GM13976 (cell line): ENCODE results near the gene CHRNB1.

ENCODE experiments used
- DNase-seq: peaks from one replicate; pipeline ENCODE4 v3.0.0; 2012; ENCODE audit warnings: low spot score
- in situ Hi-C: fragments of 300-500 bp; cut with MboI; formaldehyde crosslinking; loops from one replicate; pipeline ENCODE4 v1.12.0; 2022; ENCODE audit warnings: low sequenced_read_pairs, mixed read lengths, inconsistent platforms; ENCODE audit not compliant: unreplicated experiment
- TF ChIP-seq, protein P1 (sequence below): IDR thresholded peaks from 2 replicates; pipeline ENCODE4 v1.5.1; 2012; ENCODE audit warnings: borderline replicate concordance, mild to moderate bottlenecking; ENCODE audit not compliant: insufficient read depth; ENCODE audit errors: extremely low read depth, missing control alignments, control extremely low read depth

Gene CHRNB1

DNA sequence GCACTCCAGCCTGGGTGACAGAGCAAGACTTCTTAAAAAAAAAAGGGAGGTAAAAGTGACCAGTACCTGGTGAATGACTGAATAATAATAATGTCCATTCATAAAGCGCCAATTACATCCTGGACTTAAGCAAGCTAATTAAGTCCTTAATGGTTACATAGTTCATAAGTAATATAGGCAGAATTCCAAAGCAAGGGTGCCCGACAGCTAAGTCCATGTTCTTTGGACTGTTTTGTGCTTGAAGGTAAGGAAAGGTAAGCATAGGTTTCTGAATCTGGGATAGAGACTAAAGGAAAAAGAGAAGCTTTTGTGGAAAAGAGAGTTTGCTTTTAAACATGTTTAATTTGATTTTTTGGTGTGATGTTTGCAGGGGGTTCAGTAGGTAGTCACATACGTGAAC lies 49.1 kb downstream of the CHRNB1 start:
- in situ Hi-C loops: no loop called here
- TF ChIP-seq, protein P1, sequence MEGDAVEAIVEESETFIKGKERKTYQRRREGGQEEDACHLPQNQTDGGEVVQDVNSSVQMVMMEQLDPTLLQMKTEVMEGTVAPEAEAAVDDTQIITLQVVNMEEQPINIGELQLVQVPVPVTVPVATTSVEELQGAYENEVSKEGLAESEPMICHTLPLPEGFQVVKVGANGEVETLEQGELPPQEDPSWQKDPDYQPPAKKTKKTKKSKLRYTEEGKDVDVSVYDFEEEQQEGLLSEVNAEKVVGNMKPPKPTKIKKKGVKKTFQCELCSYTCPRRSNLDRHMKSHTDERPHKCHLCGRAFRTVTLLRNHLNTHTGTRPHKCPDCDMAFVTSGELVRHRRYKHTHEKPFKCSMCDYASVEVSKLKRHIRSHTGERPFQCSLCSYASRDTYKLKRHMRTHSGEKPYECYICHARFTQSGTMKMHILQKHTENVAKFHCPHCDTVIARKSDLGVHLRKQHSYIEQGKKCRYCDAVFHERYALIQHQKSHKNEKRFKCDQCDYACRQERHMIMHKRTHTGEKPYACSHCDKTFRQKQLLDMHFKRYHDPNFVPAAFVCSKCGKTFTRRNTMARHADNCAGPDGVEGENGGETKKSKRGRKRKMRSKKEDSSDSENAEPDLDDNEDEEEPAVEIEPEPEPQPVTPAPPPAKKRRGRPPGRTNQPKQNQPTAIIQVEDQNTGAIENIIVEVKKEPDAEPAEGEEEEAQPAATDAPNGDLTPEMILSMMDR: no peak
- DNase-seq: no peak

DNA sequence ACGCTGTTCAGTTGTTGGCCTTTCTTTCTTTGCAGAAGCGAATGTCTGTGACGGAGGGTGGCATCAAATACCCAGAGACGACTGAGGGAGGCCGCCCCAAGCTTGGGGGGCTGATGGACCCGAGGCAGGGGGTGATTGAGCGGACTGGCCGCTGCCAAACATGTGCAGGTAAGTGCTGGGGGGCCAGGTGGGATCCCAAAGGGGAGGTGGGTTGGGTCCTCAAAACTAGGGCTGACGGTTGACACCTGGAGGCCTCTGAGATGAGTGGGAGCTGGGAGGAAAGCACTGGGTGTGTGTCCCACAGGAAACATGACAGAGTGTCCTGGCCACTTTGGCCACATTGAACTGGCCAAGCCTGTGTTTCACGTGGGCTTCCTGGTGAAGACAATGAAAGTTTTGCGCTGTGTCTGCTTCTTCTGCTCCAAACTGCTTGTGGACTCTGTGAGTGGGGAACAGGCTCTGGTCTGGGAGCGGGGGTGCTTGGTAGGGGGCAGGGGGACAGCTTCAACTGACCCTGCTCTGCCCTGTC lies 51.1 kb downstream of the CHRNB1 start:
- DNase-seq: no peak
- TF ChIP-seq, protein P1: no peak
- in situ Hi-C loops: no loop called here

DNA sequence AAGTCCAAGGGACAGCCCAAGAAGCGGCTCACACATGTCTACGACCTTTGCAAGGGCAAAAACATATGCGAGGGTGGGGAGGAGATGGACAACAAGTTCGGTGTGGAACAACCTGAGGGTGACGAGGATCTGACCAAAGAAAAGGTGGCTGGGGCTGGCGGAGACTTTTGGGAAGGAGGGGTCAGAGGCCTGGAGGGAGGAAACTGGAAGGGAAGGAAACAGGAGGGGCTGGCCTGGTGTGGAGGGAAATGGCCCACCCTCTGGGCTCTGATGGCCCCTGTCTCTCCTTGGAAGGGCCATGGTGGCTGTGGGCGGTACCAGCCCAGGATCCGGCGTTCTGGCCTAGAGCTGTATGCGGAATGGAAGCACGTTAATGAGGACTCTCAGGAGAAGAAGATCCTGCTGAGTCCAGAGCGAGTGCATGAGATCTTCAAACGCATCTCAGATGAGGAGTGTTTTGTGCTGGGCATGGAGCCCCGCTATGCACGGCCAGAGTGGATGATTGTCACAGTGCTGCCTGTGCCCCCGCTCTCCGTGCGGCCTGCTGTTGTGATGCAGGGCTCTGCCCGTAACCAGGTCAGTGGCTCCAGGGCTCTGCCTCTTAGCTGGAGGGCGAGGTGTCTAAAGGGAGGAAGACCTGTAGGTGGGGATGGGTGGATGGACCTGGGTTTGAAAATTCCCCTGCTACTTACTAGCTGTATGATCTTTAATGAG lies 51.8 kb downstream of the CHRNB1 start:
- TF ChIP-seq, protein P1: no peak
- in situ Hi-C loops: no loop called here
- no peak for DNase-seq

DNA sequence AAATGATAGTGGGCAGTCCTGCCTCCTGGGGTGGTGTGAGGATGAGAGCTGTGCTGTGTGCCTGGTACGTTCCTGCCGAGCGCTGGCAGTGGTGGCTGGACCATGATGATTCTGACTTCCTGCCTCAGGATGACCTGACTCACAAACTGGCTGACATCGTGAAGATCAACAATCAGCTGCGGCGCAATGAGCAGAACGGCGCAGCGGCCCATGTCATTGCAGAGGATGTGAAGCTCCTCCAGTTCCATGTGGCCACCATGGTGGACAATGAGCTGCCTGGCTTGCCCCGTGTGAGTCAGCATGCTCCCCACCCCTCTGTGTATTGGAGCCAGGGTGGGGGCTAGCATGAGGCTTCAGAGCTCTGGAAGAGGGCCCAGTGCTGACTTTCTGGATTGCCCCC lies 52.4 kb downstream of the CHRNB1 start:
- TF ChIP-seq, protein P1: no peak
- in situ Hi-C loops: no loop called here
- no peak for DNase-seq

DNA sequence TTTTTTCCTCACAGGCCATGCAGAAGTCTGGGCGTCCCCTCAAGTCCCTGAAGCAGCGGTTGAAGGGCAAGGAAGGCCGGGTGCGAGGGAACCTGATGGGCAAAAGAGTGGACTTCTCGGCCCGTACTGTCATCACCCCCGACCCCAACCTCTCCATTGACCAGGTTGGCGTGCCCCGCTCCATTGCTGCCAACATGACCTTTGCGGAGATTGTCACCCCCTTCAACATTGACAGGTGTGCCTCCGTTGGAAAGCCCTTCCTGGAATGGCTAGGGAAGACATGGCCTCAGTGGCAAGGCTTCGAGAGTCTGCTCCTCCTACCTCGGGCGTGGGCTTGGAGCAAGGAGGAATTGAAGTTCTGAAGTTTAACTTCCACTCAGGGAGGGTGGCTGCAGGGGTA lies 52.8 kb downstream of the CHRNB1 start:
- TF ChIP-seq, protein P1: no peak
- in situ Hi-C loops: no loop called here
- no peak for DNase-seq

DNA sequence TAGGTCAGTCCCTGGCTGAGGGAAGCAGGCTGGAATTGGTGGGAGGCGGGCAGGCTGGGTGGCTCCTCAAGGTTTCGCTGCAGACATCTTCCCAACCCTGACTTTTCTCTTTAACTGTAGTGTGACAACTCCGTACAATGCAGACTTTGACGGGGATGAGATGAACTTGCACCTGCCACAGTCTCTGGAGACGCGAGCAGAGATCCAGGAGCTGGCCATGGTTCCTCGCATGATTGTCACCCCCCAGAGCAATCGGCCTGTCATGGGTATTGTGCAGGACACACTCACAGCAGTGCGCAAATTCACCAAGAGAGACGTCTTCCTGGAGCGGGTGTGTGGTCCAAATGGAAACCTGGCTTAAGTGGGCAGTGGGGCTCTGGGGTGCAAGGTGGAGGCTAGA lies 54.3 kb downstream of the CHRNB1 start:
- in situ Hi-C loops: no loop called here
- TF ChIP-seq, protein P1: no peak
- DNase-seq: no peak
